Progenitor cell of endocrine pancreas (in vitro differentiated cells): ENCODE data around the gene HSPBAP1. TPM values are rescaled to one million over a fixed set of nuclear protein-coding genes. Genes with fewer than 3 reads are reported as not detected.

ENCODE experiments used
- DNase-seq: peaks from one replicate; pipeline ENCODE4 v3.0.0; 2021; ENCODE audit warnings: low spot score; ENCODE audit not compliant: unreplicated experiment
- H3K27ac Mint-ChIP-seq: 2 replicates; pipeline ENCODE4 v1.8.0; 2021; ENCODE audit warnings: mild to moderate bottlenecking, moderate library complexity, mixed read lengths
- H3K27me3 Mint-ChIP-seq: 2 replicates; pipeline ENCODE4 v1.8.0; 2021; ENCODE audit warnings: mixed read lengths
- H3K36me3 Mint-ChIP-seq: 2 replicates; pipeline ENCODE4 v1.8.0; 2022; ENCODE audit warnings: mixed read lengths; ENCODE audit not compliant: insufficient read depth
- H3K4me1 Mint-ChIP-seq: 2 replicates; pipeline ENCODE4 v1.8.0; 2021; ENCODE audit warnings: low read depth, mixed read lengths
- H3K4me3 Mint-ChIP-seq: 2 replicates; pipeline ENCODE4 v1.8.0; 2021; ENCODE audit warnings: low read depth, mild to moderate bottlenecking, moderate library complexity, mixed read lengths
- H3K9me3 Mint-ChIP-seq: 2 replicates; pipeline ENCODE4 v1.8.0; 2021; ENCODE audit warnings: low read depth, mixed read lengths
- total RNA-seq: library from RNA; stranded (reverse); gene quantifications from 2 replicates; pipeline ENCODE4 v1.2.1, GENCODE V29; 2021
- TF ChIP-seq, protein P1 (sequence below): fragments of 200-600 bp; sonication (generic); IDR thresholded peaks from one replicate; pipeline ENCODE4 v1.5.0; 2021; ENCODE audit warnings: antibody characterized with exemption, mild to moderate bottlenecking; ENCODE audit not compliant: unreplicated experiment

Gene HSPBAP1
- total RNA-seq, 1 donor from 2014 or later, result 11.9 TPM

DNA sequence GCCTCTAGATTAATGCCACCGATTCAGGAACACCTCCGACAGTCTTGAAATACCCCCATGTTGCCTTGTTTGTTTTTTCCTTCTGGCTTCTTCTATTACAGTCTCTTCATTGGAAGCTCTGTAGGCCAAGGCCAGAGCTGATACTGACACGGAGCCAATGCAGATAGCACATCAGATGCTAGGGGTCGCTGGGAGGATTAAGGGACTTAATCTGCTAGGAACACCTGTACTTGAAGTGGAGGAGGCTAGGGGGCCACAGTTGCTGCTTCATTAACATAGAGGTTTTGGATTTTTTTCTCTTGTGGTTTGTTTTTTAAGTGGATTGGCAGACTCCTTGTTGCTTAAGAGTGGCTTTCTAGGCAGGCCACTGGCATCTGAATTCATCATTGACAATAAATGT, 63.4 kb downstream of the HSPBAP1 start:
- Mint-ChIP-seq H3K9me3 (peaks cover 22% of the 10 kb centered on the region), H3K27me3 (no peaks in the 10 kb centered on the region), H3K4me1 (no peaks in the 10 kb centered on the region), H3K27ac (no peak overlapping the region), H3K36me3 (peaks cover 39% of the 10 kb centered on the region), H3K4me3 (no peak overlapping the region)
- TF ChIP-seq, protein P1, sequence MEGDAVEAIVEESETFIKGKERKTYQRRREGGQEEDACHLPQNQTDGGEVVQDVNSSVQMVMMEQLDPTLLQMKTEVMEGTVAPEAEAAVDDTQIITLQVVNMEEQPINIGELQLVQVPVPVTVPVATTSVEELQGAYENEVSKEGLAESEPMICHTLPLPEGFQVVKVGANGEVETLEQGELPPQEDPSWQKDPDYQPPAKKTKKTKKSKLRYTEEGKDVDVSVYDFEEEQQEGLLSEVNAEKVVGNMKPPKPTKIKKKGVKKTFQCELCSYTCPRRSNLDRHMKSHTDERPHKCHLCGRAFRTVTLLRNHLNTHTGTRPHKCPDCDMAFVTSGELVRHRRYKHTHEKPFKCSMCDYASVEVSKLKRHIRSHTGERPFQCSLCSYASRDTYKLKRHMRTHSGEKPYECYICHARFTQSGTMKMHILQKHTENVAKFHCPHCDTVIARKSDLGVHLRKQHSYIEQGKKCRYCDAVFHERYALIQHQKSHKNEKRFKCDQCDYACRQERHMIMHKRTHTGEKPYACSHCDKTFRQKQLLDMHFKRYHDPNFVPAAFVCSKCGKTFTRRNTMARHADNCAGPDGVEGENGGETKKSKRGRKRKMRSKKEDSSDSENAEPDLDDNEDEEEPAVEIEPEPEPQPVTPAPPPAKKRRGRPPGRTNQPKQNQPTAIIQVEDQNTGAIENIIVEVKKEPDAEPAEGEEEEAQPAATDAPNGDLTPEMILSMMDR, result no peak
- no peak for DNase-seq

DNA sequence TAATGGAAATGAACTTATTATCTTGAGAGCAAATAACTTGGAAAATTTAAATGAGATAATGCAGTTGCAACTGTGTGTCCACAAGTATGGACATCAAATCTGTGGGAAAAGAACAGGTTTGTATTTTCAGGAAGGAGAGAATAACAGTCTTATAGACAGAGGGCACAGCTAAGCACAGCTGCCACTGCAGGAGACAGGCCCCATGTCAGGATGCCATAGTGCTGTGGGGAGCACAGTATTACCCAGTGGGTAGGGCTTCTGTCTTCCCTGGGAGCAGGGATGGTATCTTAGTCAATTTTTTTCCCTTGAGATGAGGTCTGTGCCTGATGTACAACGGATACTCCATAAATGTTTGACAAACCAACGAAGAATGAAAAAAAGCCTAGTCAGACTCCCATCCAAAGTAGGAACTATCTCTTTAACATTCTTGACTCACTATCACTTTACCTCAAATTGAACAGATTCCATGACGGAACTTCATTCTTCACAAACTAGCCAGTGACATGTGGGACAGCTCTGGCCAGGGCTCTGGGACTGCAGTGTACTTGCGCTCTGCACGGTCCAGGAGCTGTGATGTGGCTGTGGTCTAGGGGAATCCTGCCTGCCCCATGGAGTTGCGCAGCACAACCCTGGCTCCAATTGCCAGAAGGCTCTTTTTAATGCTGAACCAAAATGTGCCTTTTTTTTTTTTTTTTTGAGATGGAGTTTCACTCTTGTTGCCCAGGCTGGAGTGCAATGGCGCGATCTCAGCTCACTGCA, 64.7 kb downstream of the HSPBAP1 start:
- H3K4me3 Mint-ChIP-seq, result no peak overlapping the region

DNA sequence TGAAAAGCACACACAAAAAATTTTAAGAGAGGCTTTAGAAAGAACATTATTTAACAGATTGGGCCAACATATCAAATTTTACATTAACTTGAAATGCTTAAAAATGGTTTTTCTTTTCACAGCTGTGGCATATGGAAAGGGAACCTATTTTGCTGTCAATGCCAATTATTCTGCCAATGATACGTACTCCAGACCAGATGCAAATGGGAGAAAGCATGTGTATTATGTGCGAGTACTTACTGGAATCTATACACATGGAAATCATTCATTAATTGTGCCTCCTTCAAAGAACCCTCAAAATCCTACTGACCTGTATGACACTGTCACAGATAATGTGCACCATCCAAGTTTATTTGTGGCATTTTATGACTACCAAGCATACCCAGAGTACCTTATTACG, 65.4 kb downstream of the HSPBAP1 start:
- Mint-ChIP-seq H3K27me3 (no peaks in the 10 kb centered on the region), H3K27ac (no peak overlapping the region), H3K4me1 (no peaks in the 10 kb centered on the region), H3K9me3 (peaks cover 20% of the 10 kb centered on the region), H3K4me3 (no peak overlapping the region), H3K36me3 (peaks cover 33% of the 10 kb centered on the region)
- TF ChIP-seq, protein P1, result no peak
- no peak for DNase-seq

More for the DNA sequence above, 64.7 kb downstream of the HSPBAP1 start:
- Mint-ChIP-seq H3K4me1 (no peaks in the 10 kb centered on the region), H3K27me3 (no peaks in the 10 kb centered on the region), H3K9me3 (peaks cover 22% of the 10 kb centered on the region), H3K27ac (no peak overlapping the region), H3K36me3 (peaks cover 35% of the 10 kb centered on the region)
- TF ChIP-seq, protein P1, result no peak
- DNase-seq, result no peak

DNA sequence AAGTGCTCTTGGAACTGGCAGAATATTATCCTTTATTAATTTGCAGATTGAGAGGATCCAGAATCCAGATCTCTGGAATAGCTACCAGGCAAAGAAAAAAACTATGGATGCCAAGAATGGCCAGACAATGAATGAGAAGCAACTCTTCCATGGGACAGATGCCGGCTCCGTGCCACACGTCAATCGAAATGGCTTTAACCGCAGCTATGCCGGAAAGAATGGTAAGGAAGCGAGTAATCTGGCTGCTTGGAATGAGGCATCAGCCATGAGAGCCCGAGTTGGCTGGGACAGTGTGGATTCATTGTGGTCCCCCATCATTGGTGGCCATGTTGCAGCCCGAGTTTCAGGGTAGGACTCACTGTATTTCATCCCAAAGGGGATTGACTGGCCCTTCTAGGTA, 65.9 kb downstream of the HSPBAP1 start:
- peaks cover 31% of the 10 kb centered on the region for H3K36me3 Mint-ChIP-seq
- no peak overlapping the region for H3K4me3 Mint-ChIP-seq
- no peak for DNase-seq
- H3K4me1 Mint-ChIP-seq, result no peaks in the 10 kb centered on the region
- peaks cover 19% of the 10 kb centered on the region for H3K9me3 Mint-ChIP-seq
- TF ChIP-seq, protein P1, result no peak
- H3K27me3 Mint-ChIP-seq, result no peaks in the 10 kb centered on the region
- no peak overlapping the region for H3K27ac Mint-ChIP-seq

DNA sequence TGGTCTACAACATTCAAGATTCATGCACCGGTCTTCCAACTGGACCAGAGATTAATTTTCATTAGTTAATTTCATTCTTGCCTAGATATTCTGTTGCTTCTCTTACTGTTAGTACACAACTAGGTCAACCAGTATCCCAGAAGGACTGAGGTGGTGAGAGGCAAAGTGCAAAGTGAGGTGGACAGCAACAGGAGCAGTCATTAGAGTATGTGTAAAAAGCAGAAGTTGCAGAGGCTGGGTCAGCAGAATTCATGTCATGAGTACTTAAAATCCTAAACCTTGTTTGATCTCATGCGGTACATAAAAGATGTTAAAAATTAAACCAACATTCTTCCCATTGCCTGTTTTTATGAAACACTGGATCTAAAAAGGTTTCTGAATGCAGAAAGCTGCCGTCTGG, 66.3 kb downstream of the HSPBAP1 start:
- TF ChIP-seq, protein P1, result no peak
- no peak for DNase-seq
- Mint-ChIP-seq H3K36me3 (peaks cover 31% of the 10 kb centered on the region), H3K9me3 (peaks cover 16% of the 10 kb centered on the region), H3K27me3 (no peaks in the 10 kb centered on the region), H3K4me3 (no peak overlapping the region), H3K27ac (no peak overlapping the region), H3K4me1 (no peaks in the 10 kb centered on the region)
